Natural killer cell treated with Interleukin-12 subunit alpha and Interleukin-12 subunit beta and Interleukin-15 and Interleukin-18, amount 100 ng/mL, for 72 hours (primary cell): ENCODE measurements around the gene CAPZA1. TPM values are rescaled to one million over a fixed set of nuclear protein-coding genes. Genes with fewer than 3 reads are reported as not detected.

Source experiments
- total RNA-seq, 2 donors: library from RNA; stranded (reverse); gene quantifications; one replicate each; pipeline ENCODE4 v1.2.3, GENCODE V29; 2022

CAPZA1 gene
- total RNA-seq, 2 donors from 2014 or later: 213 to 259 TPM

Other genes starting within 250 kb of the CAPZA1 start
- 1 to 10 TPM in 1 of 2 donors, under 1 TPM in 1; 0.67 to 1.8 TPM for gene CTTNBP2NL, start 223.6 kb upstream of the CAPZA1 start, total RNA-seq
- gene WNT2B, start 110.9 kb upstream of the CAPZA1 start, total RNA-seq: under 1 TPM; 0.14 to 0.86 TPM
- gene ST7L, start 691 bp upstream of the CAPZA1 start, total RNA-seq: 10 to 100 TPM; 11.9 to 19.2 TPM
- 10 to 100 TPM; 71.0 to 78.0 TPM for gene MOV10, start 54.8 kb downstream of the CAPZA1 start, total RNA-seq
- gene RHOC, start 87.3 kb downstream of the CAPZA1 start, total RNA-seq: 100 to 1,000 TPM in 1 of 2 donors, 10 to 100 TPM in 1; 77.2 to 132 TPM
- gene PPM1J, start 95.5 kb downstream of the CAPZA1 start, total RNA-seq: not detected